Heart right ventricle (tissue), 16 donors: ENCODE results near the gene PAF1. TPM values are rescaled to one million over a fixed set of nuclear protein-coding genes. Genes with fewer than 3 reads are reported as not detected.
A peak's percentile ranks its signal among the peaks of the same experiment; 100 is the strongest.

Experiments used
- ATAC-seq, 8 donors: fragments of 200-7000 bp; cut with Tn5 transposase; one replicate each; pipeline ENCODE4 v1.9.1; 2020; ENCODE audit warnings: mild to moderate bottlenecking in 8 of 8, moderate library complexity in 8 of 8, moderate number of reproducible peaks in 1 of 8
- DNase-seq, 2 donors: peaks; one replicate each; pipeline ENCODE4 v3.0.0-alpha.2; 2020
- H3K27ac ChIP-seq, 10 donors: fragments of 200-600 bp; sonication (generic) in 2 of 10; one replicate each; pipeline versions ENCODE4 v1.5.0 to v1.8.0; 2020 to 2022; ENCODE audit warnings: mild to moderate bottlenecking in 3 of 10
- H3K27me3 ChIP-seq, 7 donors: fragments of 200-600 bp; one replicate each; pipeline ENCODE4 v1.8.0; 2021 to 2022; ENCODE audit warnings: mild to moderate bottlenecking in 2 of 7
- H3K36me3 ChIP-seq, 9 donors: fragments of 200-600 bp; sonication (generic) in 1 of 9; one replicate each; pipeline versions ENCODE4 v1.5.0 to v1.8.0; 2020 to 2022; ENCODE audit warnings: mild to moderate bottlenecking in 2 of 9
- H3K4me1 ChIP-seq, 9 donors: fragments of 200-600 bp; sonication (generic) in 1 of 9; one replicate each; pipeline versions ENCODE4 v1.5.0 to v1.8.0; 2020 to 2022; ENCODE audit warnings: mild to moderate bottlenecking in 4 of 9
- H3K4me3 ChIP-seq, 10 donors: fragments of 200-600 bp; sonication (generic) in 2 of 10; one replicate each; pipeline versions ENCODE4 v1.5.0 to v1.8.0; 2020 to 2022; ENCODE audit warnings: mild to moderate bottlenecking in 7 of 10, moderate library complexity in 2 of 10
- H3K9me3 ChIP-seq, 11 donors: fragments of 200-600 bp in 10 of 11; sonication (generic) in 2 of 11; one replicate each; pipeline versions ENCODE4 v1.5.0 to v1.8.0; 2013 to 2022; ENCODE audit warnings: mild to moderate bottlenecking in 2 of 11, control low read depth in 1 of 11, moderate library complexity in 1 of 11
- CTCF ChIP-seq, 9 donors: fragments of 200-600 bp; sonication (generic) in 2 of 9; IDR thresholded peaks; one replicate each; pipeline versions ENCODE4 v1.5.0 to v1.8.0; 2021 to 2022; ENCODE audit warnings: antibody characterized with exemption in 9 of 9, mild to moderate bottlenecking in 5 of 9, moderate library complexity in 1 of 9
- WGBS, 2 donors: extraction: QIAGEN DNeasy Blood & Tissue Kit; methylation state at CpG; one replicate each; pipeline ENCODE4 v1.1.7; 2013; ENCODE audit warnings: inconsistent platforms in 1 of 2; 5-methylcytosine and 5-hydroxymethylcytosine counted together
- intact Hi-C, 10 donors: fragments of 100-400 bp; cut with DNase I; formaldehyde crosslinking; loops; one replicate each; pipeline versions ENCODE4 v1.11.1 to v1.14.2; 2022
- polyA plus RNA-seq, 2 donors: library from polyadenylated mRNA; stranded (reverse); fragments of 200-250 nt; gene quantifications; one replicate each; pipeline ENCODE4 v1.2.3, GENCODE V29; 2013
- total RNA-seq, 10 donors: library from RNA; stranded (reverse); fragmentation: NEBNext Ultra II Directional in 3 of 10; extraction: Animal tissue kit (Norgen Biotek cat#: 25700) in 3 of 10; gene quantifications; one replicate each; pipeline versions ENCODE4 v1.2.1 to v1.2.4, GENCODE V29; 2021 to 2023
- donor health status: Arrhythmogenic right ventricular cardiomyopathy.
- donor health status: ischemic (EF 13 %, LVEDD 7.1; RV severe dilation, severe dysfunction).
- donor health status: healthy with polysubstance abuse.
- donor health status: DM: no; HTN: yes; CAD: no.
- donor health status: DM: no; HTN: no; CAD: no.
- donor health status: ischemic (EF 25% LVEDD 6.9; RV normal size, moderate dysfunction).
- donor health status: ischemic (EF 25% LVEDD 5.7; RV mildly dilated, moderate dysfunction).
- donor health status: healthy.
- donor health status: DM: yes; HTN: yes; CAD: no.
- donor health status: Ischemic cardiomyopathy.
- donor health status: ischemic (EF 35%, LVEDD 5.7; RV mildly dilated, moderate dysfunction).
- donor health status: nonischemic (EF 11% LVEDD 7.7; RV severe dilation, severe dysfunction).
- donor health status: DM: yes; HTN: yes; CAD: no.
- donor health status: PGD.
- donor health status: ischemic (EF 29% LVEDD 5.4; RV normal size, mild dysfunction).
- donor health status: nonischemic (EF 23%, LVEDD 6.1; RV moderate dilation, normal function).

PAF1 gene
- total and polyA plus RNA-seq, 12 donors: 24.1 to 48.2 (median 38.8) TPM

DNA sequence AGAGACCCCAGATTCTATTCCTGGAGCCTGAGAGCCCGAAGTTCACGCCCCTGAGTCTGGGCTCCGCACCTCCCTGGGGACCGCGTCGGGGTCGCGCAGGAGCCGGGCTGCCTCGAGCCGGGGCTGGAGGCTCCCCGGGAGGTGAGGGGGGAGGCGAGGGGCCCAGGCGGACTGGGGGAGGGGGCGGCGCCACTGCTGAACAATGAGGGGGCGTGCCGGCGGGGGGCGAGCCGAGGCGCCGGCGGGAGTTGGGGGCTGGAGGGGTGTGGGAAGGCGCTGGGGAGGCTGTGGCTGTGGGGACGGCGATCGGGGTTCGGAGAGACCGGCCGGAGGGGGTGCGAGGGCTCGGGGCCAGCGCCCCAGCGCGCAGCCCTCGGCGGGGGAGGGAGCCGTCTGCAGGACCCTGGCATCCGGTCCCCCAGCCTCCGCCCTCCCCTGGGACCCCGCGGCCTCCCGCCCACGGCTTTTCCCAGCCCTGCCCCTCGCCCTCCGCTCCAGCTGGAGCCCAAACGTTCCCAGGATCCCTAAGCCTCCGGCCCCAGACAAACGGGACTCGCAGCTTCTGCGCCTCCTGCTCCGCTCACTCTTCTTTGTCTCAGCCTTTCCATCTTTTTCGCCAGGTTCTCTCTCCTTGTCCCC, 22.5 kb upstream of the PAF1 start:
- no peak for TF ChIP-seq CTCF (IDR thresholded peaks at IDR 0.05)
- intact Hi-C loops: loop anchor here in 5 of 10 donors (2.0 to 10.0 kb wide), 5 partner anchors 17 to 289 kb away; partner anchors contain the start of genes SAMD4B (in 3 of the 5), EID2B (in 1 of the 5), PAK4 (in 1 of the 5) and SUPT5H (in 1 of the 5)
- Histone ChIP-seq H3K4me1 (peaks cover 11 to 67% (median 50%) of the 10 kb centered on the region in 9 donors), H3K36me3 (peaks cover 0 to 39% (median 2%) of the 10 kb centered on the region in 9 donors), H3K27me3 (no peaks in the 10 kb centered on the region), H3K9me3 (no peaks in the 10 kb centered on the region), H3K4me3 (peak overlapping the region; percentile 66 to 98 (median 86)), H3K27ac (peak overlapping the region; percentile 94 to 100 (median 96))
- 1 to 3% methylated on average over 39 to 52 of the region's 54 CpGs for whole genome bisulfite sequencing, 2 donors
- ATAC-seq: peak in 7 of 8 donors; percentile 1 to 23 (median 13)
- DNase-seq: peak; percentile 81 to 87

GRCh38 chr19:39412867-39413271, 22.0 kb upstream of the PAF1 start:
- H3K27me3 ChIP-seq: no peaks in the 10 kb centered on the region
- ATAC-seq: no peak
- H3K9me3 ChIP-seq: no peaks in the 10 kb centered on the region
- H3K4me3 ChIP-seq: peak overlapping the region; percentile 66 to 98 (median 86)
- intact Hi-C loops: loop anchor here in 5 of 10 donors (2.0 to 10.0 kb wide), 5 partner anchors 16 to 288 kb away; partner anchors contain the start of genes SAMD4B (in 3 of the 5), EID2B (in 1 of the 5), PAK4 (in 1 of the 5) and SUPT5H (in 1 of the 5)
- 0 to 1% methylated on average over 24 of the region's 24 CpGs for WGBS, 2 donors
- peaks cover 3 to 39% (median 7%) of the 10 kb centered on the region in 9 donors for H3K36me3 ChIP-seq
- DNase-seq: no peak
- peak overlapping the region; percentile 94 to 100 (median 96) for H3K27ac ChIP-seq
- peak in 4 of 9 donors; percentile 3 to 25 (median 13) for TF ChIP-seq CTCF (IDR thresholded peaks at IDR 0.05)
- peaks cover 11 to 72% (median 53%) of the 10 kb centered on the region in 9 donors for H3K4me1 ChIP-seq

- DNase-seq (peak; percentile 94 to 98), ATAC-seq (peak; percentile 57 to 74 (median 72))
- Histone ChIP-seq H3K36me3 (peaks cover 6 to 37% (median 9%) of the 10 kb centered on the region in 9 donors), H3K9me3 (no peaks in the 10 kb centered on the region), H3K27me3 (no peaks in the 10 kb centered on the region), H3K4me3 (peak within 1 kb of the TSS; percentile 66 to 98 (median 86)), H3K27ac (peak within 1 kb of the TSS; percentile 94 to 100 (median 99)), H3K4me1 (peaks cover 11 to 71% (median 53%) of the 10 kb centered on the region in 9 donors)
- intact Hi-C loops: loop anchor here in 5 of 10 donors (2.0 to 10.0 kb wide), 5 partner anchors 15 to 287 kb away; partner anchors contain the start of genes SAMD4B (in 3 of the 5), EID2B (in 1 of the 5), PAK4 (in 1 of the 5) and SUPT5H (in 1 of the 5)
- TF ChIP-seq CTCF (IDR thresholded peaks at IDR 0.05): peak; percentile 68 to 93 (median 88)
- WGBS, 2 donors: 0% methylated on average over 58 to 59 of the region's 60 CpGs
Observed at GRCh38 chr19:39412100-39412866, 21.4 kb upstream of the PAF1 start, which contains the start of gene PLEKHG2. Gene PLEKHG2, plus strand, starts transcription at chr19:39412669. Its CDS starts 1,418 bp downstream, at chr19:39414087.

DNA sequence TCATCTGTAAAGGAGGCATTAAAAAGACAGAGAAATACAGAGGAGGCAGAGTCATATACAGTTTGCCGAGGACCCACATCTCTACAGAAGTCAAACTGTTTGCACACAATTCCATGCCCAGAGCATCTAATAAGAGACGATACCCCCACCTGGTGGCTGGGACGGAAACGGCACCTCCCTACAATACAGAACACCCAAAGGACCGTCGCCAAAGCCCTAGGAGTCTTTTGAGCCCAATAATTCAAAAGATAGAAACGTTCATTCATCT, 20.9 kb upstream of the PAF1 start:
- peak; percentile 90 to 92 for DNase-seq
- intact Hi-C loops: loop anchor here in 6 of 10 donors (1.0 to 10.0 kb wide), 7 partner anchors 13 to 287 kb away; partner anchors contain the start of genes SAMD4B (in 3 of the 6), EID2B (in 1 of the 6), PAK4 (in 1 of the 6) and SUPT5H (in 1 of the 6)
- Histone ChIP-seq H3K4me1 (peaks cover 11 to 66% (median 51%) of the 10 kb centered on the region in 9 donors), H3K27me3 (no peaks in the 10 kb centered on the region), H3K27ac (peak overlapping the region; percentile 94 to 100 (median 99)), H3K9me3 (no peaks in the 10 kb centered on the region), H3K36me3 (peaks cover 6 to 35% (median 9%) of the 10 kb centered on the region in 9 donors), H3K4me3 (peak overlapping the region in 9 of 10 donors; percentile 67 to 98 (median 86))
- WGBS, 2 donors: 0 to 1% methylated on average over 7 of the region's 7 CpGs
- peak; percentile 85 to 98 (median 94) for TF ChIP-seq CTCF (IDR thresholded peaks at IDR 0.05)
- peak; percentile 19 to 56 (median 38) for ATAC-seq
